Neuron (in vitro differentiated cells): ENCODE measurements around the gene KIRREL3.

Experiments
- H2AFZ ChIP-seq: one replicate; pipeline ENCODE4 v1.6.1; 2013; ENCODE audit warnings: low read depth, mild to moderate bottlenecking, inconsistent platforms, low read length, moderate library complexity
- H3K27me3 ChIP-seq: one replicate; pipeline ENCODE4 v1.6.1; 2013; ENCODE audit warnings: low read length; ENCODE audit not compliant: insufficient read depth
- H3K36me3 ChIP-seq: one replicate; pipeline ENCODE4 v1.6.1; 2013; ENCODE audit warnings: low read length; ENCODE audit not compliant: insufficient read depth
- H3K4me1 ChIP-seq: one replicate; pipeline ENCODE4 v1.6.1; 2013; ENCODE audit warnings: low read length; ENCODE audit not compliant: insufficient read depth
- H3K4me3 ChIP-seq: 2 replicates; pipeline ENCODE4 v1.5.1; 2013; ENCODE audit warnings: mild to moderate bottlenecking, low read length, moderate library complexity
- H3K9me3 ChIP-seq: one replicate; pipeline ENCODE4 v1.6.1; 2013; ENCODE audit warnings: low read length

The KIRREL3 gene

GRCh38 chr11:126567419-126567818, 433.2 kb downstream of the KIRREL3 start:
- Histone ChIP-seq H3K27me3 (no peaks in the 10 kb centered on the region), H2AFZ (no peak overlapping the region), H3K9me3 (no peaks in the 10 kb centered on the region), H3K4me1 (no peaks in the 10 kb centered on the region), H3K4me3 (no peak overlapping the region), H3K36me3 (no peaks in the 10 kb centered on the region)

DNA sequence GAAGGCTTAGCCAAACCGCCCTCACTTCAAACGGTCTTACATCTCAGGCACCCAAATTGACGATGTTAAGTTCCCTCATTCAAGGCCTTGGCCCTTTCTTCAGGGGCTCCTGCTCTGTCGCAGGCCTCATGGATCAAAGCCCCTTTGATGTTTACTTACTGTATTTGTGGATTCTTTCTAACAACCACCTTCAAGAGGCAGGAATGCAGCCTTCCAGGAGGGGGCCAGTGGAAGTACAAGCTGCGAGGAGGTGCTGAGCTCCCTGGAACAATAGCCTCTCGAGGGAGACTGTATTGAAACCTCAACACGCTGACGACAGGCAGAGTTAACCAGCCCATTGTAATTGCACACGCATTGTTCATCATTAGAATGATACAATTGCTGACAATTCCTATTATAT, 436.0 kb downstream of the KIRREL3 start:
- H3K4me3 ChIP-seq = no peak overlapping the region
- H3K27me3 ChIP-seq = no peaks in the 10 kb centered on the region
- H3K36me3 ChIP-seq = no peaks in the 10 kb centered on the region
- no peak overlapping the region for H2AFZ ChIP-seq
- no peaks in the 10 kb centered on the region for H3K4me1 ChIP-seq
- no peaks in the 10 kb centered on the region for H3K9me3 ChIP-seq

GRCh38 chr11:126561327-126561893, 439.2 kb downstream of the KIRREL3 start:
- H3K27me3 ChIP-seq = no peaks in the 10 kb centered on the region
- no peaks in the 10 kb centered on the region for H3K9me3 ChIP-seq
- no peaks in the 10 kb centered on the region for H3K4me1 ChIP-seq
- no peak overlapping the region for H3K4me3 ChIP-seq
- no peaks in the 10 kb centered on the region for H3K36me3 ChIP-seq
- H2AFZ ChIP-seq = no peak overlapping the region

DNA sequence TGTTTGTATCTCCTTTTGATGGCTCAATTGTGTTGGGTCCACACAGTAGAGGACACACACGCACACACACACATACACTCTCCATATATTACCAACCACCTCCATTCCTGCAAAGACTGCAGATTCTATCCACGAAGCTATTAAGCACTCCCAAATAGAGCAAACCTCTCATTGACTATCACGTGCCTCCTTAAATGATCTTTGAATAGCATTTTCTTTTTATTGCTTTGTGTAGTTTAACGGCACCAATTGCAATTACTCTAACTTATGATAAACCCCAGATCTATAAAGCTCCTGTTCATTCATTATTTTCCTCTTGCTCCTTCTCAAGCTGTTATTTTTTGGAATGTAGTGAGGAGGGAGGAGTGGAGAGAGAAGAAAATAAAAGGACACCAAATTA, 440.3 kb downstream of the KIRREL3 start:
- Histone ChIP-seq H2AFZ (no peak overlapping the region), H3K27me3 (no peaks in the 10 kb centered on the region), H3K4me3 (no peak overlapping the region), H3K36me3 (no peaks in the 10 kb centered on the region), H3K9me3 (no peaks in the 10 kb centered on the region), H3K4me1 (no peaks in the 10 kb centered on the region)

- Histone ChIP-seq H2AFZ (no peak overlapping the region), H3K27me3 (peaks cover under 1% of the 10 kb centered on the region), H3K4me1 (peaks cover 13% of the 10 kb centered on the region), H3K4me3 (no peak overlapping the region), H3K36me3 (no peaks in the 10 kb centered on the region), H3K9me3 (no peaks in the 10 kb centered on the region)
Measured at GRCh38 chr11:126548581-126549550, 451.7 kb downstream of the KIRREL3 start.

DNA sequence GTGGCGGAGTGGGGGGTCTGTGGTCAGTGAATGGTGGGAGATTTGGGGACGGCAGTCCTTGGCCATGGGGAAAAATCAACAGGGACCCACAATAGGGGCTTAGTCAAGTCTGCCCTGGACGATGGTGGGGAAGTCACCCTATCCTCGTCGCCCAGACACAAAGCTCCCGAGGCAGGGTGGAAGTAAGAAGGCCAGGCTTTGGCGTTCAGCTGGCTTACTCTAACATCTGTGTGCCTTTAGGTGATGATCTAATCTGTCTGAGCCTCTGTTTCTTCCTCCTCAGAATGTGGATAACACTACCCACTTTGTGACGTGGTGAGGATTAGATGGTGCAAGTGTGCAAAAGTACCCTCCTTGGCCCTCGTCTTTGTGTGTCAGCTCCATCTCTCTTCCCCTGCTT, 452.9 kb downstream of the KIRREL3 start:
- H3K27me3 ChIP-seq = peaks cover 9% of the 10 kb centered on the region
- H3K9me3 ChIP-seq = no peaks in the 10 kb centered on the region
- no peak overlapping the region for H3K4me3 ChIP-seq
- no peak overlapping the region for H2AFZ ChIP-seq
- no peaks in the 10 kb centered on the region for H3K36me3 ChIP-seq
- peaks cover 13% of the 10 kb centered on the region for H3K4me1 ChIP-seq

DNA sequence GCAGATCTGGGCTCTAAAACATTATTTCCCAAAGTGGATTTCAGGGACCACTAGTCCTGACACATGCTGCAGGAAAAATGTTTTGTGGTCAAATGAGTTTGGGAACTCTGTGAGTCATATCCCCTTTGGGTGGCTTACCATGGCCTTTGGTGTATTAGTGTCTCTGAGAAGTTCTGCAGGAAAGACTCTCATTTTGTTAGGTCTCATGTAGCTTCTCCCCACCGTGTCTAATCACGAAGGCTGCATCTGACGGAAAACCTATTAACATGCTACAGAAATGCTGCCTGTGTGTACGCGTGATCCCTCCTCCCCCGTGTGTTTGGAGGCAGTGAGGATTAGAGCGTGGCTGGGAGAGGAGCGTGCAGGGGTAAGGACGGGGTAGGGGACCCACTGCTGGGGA, 453.4 kb downstream of the KIRREL3 start:
- H3K4me3 ChIP-seq = no peak overlapping the region
- peaks cover 13% of the 10 kb centered on the region for H3K4me1 ChIP-seq
- H3K36me3 ChIP-seq = no peaks in the 10 kb centered on the region
- H2AFZ ChIP-seq = no peak overlapping the region
- H3K27me3 ChIP-seq = peaks cover 9% of the 10 kb centered on the region
- no peaks in the 10 kb centered on the region for H3K9me3 ChIP-seq

DNA sequence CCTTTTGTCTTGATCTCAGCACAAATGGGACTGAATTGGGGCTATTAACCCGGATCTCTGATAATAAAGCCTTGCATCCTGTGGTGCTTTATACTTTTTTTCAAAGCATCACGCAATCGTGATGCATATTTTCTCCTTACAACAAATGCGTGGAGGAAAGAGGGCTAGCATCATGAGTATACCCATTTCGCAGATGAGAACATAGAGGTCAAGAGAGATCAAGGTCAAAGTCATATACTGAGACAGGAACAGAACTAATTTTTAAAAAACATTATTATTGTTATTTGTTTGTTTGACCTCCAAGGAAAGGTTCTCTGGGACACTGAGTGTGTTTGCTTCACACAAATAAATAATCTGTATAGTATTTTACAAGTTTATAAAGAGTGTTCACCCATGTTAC, 453.9 kb downstream of the KIRREL3 start:
- no peaks in the 10 kb centered on the region for H3K9me3 ChIP-seq

DNA sequence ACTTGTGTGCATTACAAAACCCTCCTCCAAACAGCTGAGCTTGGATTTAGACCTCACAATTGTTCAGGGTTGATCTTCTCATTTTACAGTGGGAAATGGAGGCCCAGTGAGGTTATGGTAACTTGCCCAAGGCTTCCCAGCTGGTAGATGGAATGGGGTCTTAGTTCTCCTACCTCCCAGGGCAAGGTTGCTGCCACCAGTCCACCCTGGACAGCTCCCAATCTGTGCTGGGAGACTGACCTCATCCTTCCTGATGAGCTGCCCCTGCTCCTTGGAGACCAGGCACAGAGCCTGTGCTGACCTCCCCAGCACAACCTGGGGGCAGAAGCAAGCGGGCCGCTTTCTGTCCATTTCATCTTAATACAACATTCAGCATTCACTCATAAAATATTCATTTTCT, 454.4 kb downstream of the KIRREL3 start:
- Histone ChIP-seq H3K4me3 (no peak overlapping the region), H3K27me3 (peaks cover 9% of the 10 kb centered on the region), H3K4me1 (peaks cover 13% of the 10 kb centered on the region), H2AFZ (no peak overlapping the region), H3K9me3 (no peaks in the 10 kb centered on the region), H3K36me3 (no peaks in the 10 kb centered on the region)

More for the DNA sequence above, 453.9 kb downstream of the KIRREL3 start:
- H3K36me3 ChIP-seq = no peaks in the 10 kb centered on the region
- H2AFZ ChIP-seq = no peak overlapping the region
- peaks cover 9% of the 10 kb centered on the region for H3K27me3 ChIP-seq
- H3K4me3 ChIP-seq = no peak overlapping the region
- H3K4me1 ChIP-seq = peaks cover 13% of the 10 kb centered on the region

DNA sequence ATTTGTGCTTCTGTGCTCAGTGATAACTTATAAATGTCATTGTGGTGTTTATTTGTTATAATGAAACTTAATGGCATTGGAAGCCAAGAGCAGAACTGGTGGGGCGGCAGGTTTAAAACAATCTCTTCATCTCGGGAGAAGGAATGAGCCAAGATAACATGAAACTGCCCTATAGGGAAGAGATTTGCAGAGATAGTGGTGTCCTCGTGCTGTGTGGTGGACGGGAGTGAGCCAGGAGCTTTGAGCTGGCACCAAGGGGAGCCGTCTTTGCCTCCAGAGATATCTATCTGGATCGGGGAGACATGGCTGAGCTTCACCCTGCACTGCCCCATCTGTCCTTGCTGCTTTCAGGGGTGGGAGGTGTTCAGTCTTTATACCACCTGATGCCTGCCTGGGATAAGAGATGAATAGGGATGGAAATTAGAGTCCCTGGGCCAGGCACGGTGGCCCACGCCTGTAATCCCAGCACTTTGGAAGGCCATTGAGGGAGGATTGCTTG, 455.5 kb downstream of the KIRREL3 start:
- no peak overlapping the region for H2AFZ ChIP-seq
- peaks cover 12% of the 10 kb centered on the region for H3K27me3 ChIP-seq

GRCh38 chr11:126544108-126545056, 456.2 kb downstream of the KIRREL3 start:
- Histone ChIP-seq H3K4me1 (peaks cover 7% of the 10 kb centered on the region), H2AFZ (no peak overlapping the region), H3K36me3 (no peaks in the 10 kb centered on the region), H3K9me3 (no peaks in the 10 kb centered on the region), H3K4me3 (no peak overlapping the region), H3K27me3 (peaks cover 12% of the 10 kb centered on the region)

More for the DNA sequence above, 455.5 kb downstream of the KIRREL3 start:
- Histone ChIP-seq H3K9me3 (no peaks in the 10 kb centered on the region), H3K36me3 (no peaks in the 10 kb centered on the region), H3K4me1 (peaks cover 13% of the 10 kb centered on the region), H3K4me3 (no peak overlapping the region)

DNA sequence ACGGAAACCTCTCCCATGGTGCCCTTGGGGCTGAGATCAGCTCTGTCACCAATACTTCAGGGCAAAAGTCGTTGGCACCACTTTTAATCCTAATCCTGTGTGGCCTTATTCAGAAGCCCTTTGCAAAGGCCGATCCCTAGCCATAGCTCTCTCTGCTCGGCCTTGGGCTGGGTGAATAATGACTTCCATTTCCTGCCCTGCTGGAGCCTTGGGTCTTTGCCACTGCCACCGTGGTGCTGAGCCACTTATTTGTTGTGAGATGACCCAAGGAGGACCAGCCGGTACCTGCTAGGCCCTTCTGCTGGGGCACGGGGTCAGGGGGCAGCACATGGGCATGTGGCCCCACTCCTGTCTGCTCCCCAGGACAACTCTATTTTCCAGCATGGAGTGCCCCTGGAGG, 456.9 kb downstream of the KIRREL3 start:
- H2AFZ ChIP-seq = no peak overlapping the region
- peaks cover 12% of the 10 kb centered on the region for H3K27me3 ChIP-seq

More for the DNA sequence above, 456.9 kb downstream of the KIRREL3 start:
- Histone ChIP-seq H3K9me3 (no peaks in the 10 kb centered on the region), H3K4me1 (no peaks in the 10 kb centered on the region), H3K4me3 (no peak overlapping the region), H3K36me3 (no peaks in the 10 kb centered on the region)
